ENCODE data around the gene SORCS2. TPM values are rescaled to one million over a fixed set of nuclear protein-coding genes. Genes with fewer than 3 reads are reported as not detected.

The SORCS2 gene
- total RNA-seq, 2 donors from 2014 or later = 1.0 to 4.4 TPM

DNA sequence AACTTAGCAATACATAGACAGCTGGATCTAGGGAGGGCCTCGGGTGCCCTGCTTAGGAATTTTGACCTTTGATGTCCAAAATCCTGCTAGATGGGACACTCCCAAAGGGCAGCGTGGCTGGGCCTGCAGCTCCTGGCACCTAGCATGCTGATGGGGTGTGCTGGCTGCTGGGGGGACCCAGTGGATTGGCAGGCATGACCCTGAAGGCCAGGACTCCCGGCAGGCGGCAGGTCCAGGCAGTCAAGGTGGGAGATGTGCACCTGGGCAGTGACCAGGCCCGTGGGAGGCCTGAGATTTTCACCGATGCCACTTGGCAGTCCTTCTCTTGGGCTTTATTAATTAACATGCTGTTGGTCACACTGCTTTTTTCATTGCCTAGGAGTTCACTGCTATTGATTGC is 158.1 kb downstream of the SORCS2 start:
- Histone ChIP-seq H3K36me3 (no peaks in the 10 kb centered on the region), H3K27ac (no peak overlapping the region), H3K4me1 (replicated peaks) (no peaks in the 10 kb centered on the region), H3K27me3 (replicated peaks; ENCODE audit: insufficient read depth) (no peaks in the 10 kb centered on the region), H3K4me3 (no peak overlapping the region), H3K9me3 (no peaks in the 10 kb centered on the region)
- no peak for DNase-seq (ENCODE audit: low spot score)
- intact Hi-C loops (cut with DNase I) = no loop called here
- TF ChIP-seq POLR2AphosphoS5 (IDR thresholded peaks at IDR 0.05) = no peak
- no peak for TF ChIP-seq POLR2A (IDR thresholded peaks at IDR 0.05)
- TF ChIP-seq, protein P1, sequence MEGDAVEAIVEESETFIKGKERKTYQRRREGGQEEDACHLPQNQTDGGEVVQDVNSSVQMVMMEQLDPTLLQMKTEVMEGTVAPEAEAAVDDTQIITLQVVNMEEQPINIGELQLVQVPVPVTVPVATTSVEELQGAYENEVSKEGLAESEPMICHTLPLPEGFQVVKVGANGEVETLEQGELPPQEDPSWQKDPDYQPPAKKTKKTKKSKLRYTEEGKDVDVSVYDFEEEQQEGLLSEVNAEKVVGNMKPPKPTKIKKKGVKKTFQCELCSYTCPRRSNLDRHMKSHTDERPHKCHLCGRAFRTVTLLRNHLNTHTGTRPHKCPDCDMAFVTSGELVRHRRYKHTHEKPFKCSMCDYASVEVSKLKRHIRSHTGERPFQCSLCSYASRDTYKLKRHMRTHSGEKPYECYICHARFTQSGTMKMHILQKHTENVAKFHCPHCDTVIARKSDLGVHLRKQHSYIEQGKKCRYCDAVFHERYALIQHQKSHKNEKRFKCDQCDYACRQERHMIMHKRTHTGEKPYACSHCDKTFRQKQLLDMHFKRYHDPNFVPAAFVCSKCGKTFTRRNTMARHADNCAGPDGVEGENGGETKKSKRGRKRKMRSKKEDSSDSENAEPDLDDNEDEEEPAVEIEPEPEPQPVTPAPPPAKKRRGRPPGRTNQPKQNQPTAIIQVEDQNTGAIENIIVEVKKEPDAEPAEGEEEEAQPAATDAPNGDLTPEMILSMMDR (IDR thresholded peaks at IDR 0.05) = no peak
- WGBS = 93% methylated on average over 5 of the region's 6 CpGs

DNA sequence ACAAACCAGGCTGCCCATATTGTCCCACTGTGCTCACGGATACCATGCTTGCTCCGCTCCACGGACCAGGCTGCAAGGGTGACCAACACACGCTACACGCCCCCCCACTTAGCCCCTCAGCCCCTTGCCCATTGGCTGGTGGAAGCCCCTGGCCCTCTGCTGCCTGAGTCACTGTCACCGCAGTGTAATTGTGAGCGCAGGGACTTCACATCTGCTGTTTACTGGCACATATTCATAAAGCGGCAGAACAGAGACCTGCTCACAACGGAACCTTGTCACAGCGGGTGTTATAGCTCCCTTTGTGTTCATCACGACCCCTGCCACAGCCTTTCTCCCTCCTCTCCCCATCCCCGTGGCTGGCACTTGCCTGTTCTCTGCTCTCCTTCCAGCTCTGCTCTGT is 158.7 kb downstream of the SORCS2 start:
- DNase-seq (ENCODE audit: low spot score) = no peak
- TF ChIP-seq POLR2A (IDR thresholded peaks at IDR 0.05) (no peak), POLR2AphosphoS5 (IDR thresholded peaks at IDR 0.05) (no peak)
- TF ChIP-seq, protein P1 (IDR thresholded peaks at IDR 0.05) = no peak
- H3K9me3 ChIP-seq = no peaks in the 10 kb centered on the region
- H3K4me3 ChIP-seq = no peak overlapping the region
- H3K36me3 ChIP-seq = no peaks in the 10 kb centered on the region
- WGBS = 66% methylated on average over 12 of the region's 12 CpGs
- H3K4me1 ChIP-seq (replicated peaks) = no peaks in the 10 kb centered on the region
- intact Hi-C loops (cut with DNase I) = no loop called here
- no peaks in the 10 kb centered on the region for H3K27me3 ChIP-seq (replicated peaks; ENCODE audit: insufficient read depth)
- H3K27ac ChIP-seq = no peak overlapping the region

- Histone ChIP-seq H3K4me1 (replicated peaks) (no peaks in the 10 kb centered on the region), H3K27me3 (replicated peaks; ENCODE audit: insufficient read depth) (no peaks in the 10 kb centered on the region), H3K36me3 (no peaks in the 10 kb centered on the region), H3K4me3 (no peak overlapping the region), H3K9me3 (no peaks in the 10 kb centered on the region), H3K27ac (no peak overlapping the region)
- 71% methylated on average over 6 of the region's 6 CpGs for WGBS
- intact Hi-C loops (cut with DNase I) = no loop called here
- TF ChIP-seq, protein P1 (IDR thresholded peaks at IDR 0.05) = no peak
- TF ChIP-seq POLR2A (IDR thresholded peaks at IDR 0.05) (no peak), POLR2AphosphoS5 (IDR thresholded peaks at IDR 0.05) (no peak)
- DNase-seq (ENCODE audit: low spot score) = no peak
These were observed 160.1 kb downstream of the SORCS2 start for GRCh38 chr4:7352486-7352885.

DNA sequence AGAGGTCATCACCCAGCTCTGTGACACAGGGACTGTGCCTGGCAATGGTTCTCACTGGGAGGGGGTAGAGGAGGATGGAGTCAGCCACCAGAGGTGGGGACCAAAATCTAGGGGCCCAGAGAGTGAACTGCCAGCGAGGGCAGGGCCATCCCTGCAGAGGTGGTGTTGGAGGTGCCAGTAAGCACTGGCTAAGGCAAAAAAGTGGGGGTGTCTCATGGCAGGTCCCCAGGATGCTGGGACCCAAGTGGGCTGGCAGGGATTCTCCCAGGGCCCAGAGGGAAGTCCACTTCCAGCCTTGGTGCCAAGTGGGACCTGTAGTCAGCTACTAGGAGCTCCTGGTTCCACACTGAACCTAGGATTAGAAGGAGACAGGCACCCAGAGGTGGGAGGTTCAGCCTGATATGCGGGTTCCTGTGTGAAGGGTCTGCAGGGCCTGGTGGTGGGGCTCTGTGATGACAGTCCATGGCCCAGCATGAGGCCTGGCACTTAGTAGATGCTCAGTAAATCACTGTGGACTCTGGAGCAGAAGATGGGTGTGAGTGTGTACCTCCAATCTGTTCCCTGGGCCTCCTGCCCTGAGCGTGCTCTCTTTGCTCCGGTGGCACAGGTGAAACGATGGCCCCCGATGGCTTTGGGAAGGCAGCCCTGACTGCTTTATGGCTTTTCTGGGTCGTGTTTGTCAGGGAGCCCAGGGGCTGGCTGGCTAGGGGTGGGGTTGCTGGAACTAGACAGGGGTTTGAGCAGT is 160.9 kb downstream of the SORCS2 start:
- 89% methylated on average over 7 of the region's 7 CpGs for WGBS
- intact Hi-C loops (cut with DNase I) = no loop called here
- no peaks in the 10 kb centered on the region for H3K36me3 ChIP-seq
- H3K27me3 ChIP-seq (replicated peaks; ENCODE audit: insufficient read depth) = no peaks in the 10 kb centered on the region
- no peaks in the 10 kb centered on the region for H3K9me3 ChIP-seq
- no peak overlapping the region for H3K4me3 ChIP-seq
- no peak for TF ChIP-seq POLR2A (IDR thresholded peaks at IDR 0.05)
- TF ChIP-seq, protein P1 (IDR thresholded peaks at IDR 0.05) = no peak
- no peak for TF ChIP-seq POLR2AphosphoS5 (IDR thresholded peaks at IDR 0.05)
- no peaks in the 10 kb centered on the region for H3K4me1 ChIP-seq (replicated peaks)
- DNase-seq (ENCODE audit: low spot score) = no peak
- H3K27ac ChIP-seq = no peak overlapping the region

Measured in prostate gland (tissue), 2 donors.